Pancreas (tissue), 10 donors: ENCODE data around the gene PRKD1. TPM values are rescaled to one million over a fixed set of nuclear protein-coding genes. Genes with fewer than 3 reads are reported as not detected.

Experiments
- ATAC-seq, 4 donors: fragments of 200-7000 bp; cut with Tn5 transposase; one replicate each; pipeline versions ENCODE4 v1.8.0 to v1.9.1; 2020; ENCODE audit warnings: mild to moderate bottlenecking in 4 of 4, moderate library complexity in 4 of 4
- DNase-seq, 6 donors: peaks; one replicate each; pipeline ENCODE4 v3.0.0-alpha.2; 2020
- FAIRE-seq: peaks from 2 replicates; lab custom pipeline; 2012; peaks lifted over from hg19 to GRCh38; lab: Jason Lieb, UNC
- H3K27ac ChIP-seq, 4 donors: fragments of 200-600 bp; sonication (generic); 1 replicate in 3 of 4; 2 replicates in 1 of 4; pipeline versions ENCODE4 v1.5.0 to v1.8.0; 2020
- H3K27me3 ChIP-seq, 4 donors: fragments of 200-600 bp; one replicate each; pipeline ENCODE4 v1.8.0; 2021
- H3K36me3 ChIP-seq, 3 donors: fragments of 200-600 bp; sonication (generic) in 1 of 3; one replicate each; pipeline versions ENCODE4 v1.5.0 to v1.8.0; 2020 to 2021
- H3K4me1 ChIP-seq, 3 donors: fragments of 200-600 bp; one replicate each; pipeline ENCODE4 v1.8.0; 2021
- H3K4me3 ChIP-seq, 4 donors: fragments of 200-600 bp; sonication (generic) in 2 of 4; one replicate each; pipeline versions ENCODE4 v1.5.0 to v1.8.0; 2020 to 2021
- H3K9me3 ChIP-seq, 4 donors: fragments of 200-600 bp; one replicate each; pipeline ENCODE4 v1.8.0; 2021
- WGBS, 2 donors: extraction: QIAGEN DNeasy Blood & Tissue Kit; methylation state at CpG; one replicate each; pipeline ENCODE4 v1.1.7; 2013; 5-methylcytosine and 5-hydroxymethylcytosine counted together
- intact Hi-C, 3 donors: fragments of 100-400 bp; cut with DNase I; formaldehyde crosslinking; loops; one replicate each; pipeline versions ENCODE4 v1.11.1 to v1.14.2; 2022
- polyA plus RNA-seq, 2 donors: library from polyadenylated mRNA; stranded (reverse); fragments of 200-250 nt; gene quantifications; one replicate each; pipeline ENCODE4 v1.2.3, GENCODE V29; 2013
- total RNA-seq, 6 donors: library from RNA; stranded (reverse); fragmentation: NEBNext Ultra II Directional in 4 of 6; extraction: Animal tissue kit (Norgen Biotek cat#: 25700) in 4 of 6; gene quantifications; one replicate each; pipeline versions ENCODE4 v1.2.1 to v1.2.4, GENCODE V29; 2021 to 2023
- TF ChIP-seq, protein P1 (sequence below), 4 donors: fragments of 200-600 bp; sonication (generic) in 3 of 4; IDR thresholded peaks; one replicate each; pipeline versions ENCODE4 v1.5.0 to v1.8.0; 2021; ENCODE audit warnings: antibody characterized with exemption in 4 of 4
- donor health status: healthy with polysubstance abuse.
- donor health status: DM: no; HTN: no; CAD: no; lungs with moderate emphysema.
- donor health status: DM: no; HTN: no; CAD: no.
- donor health status: control.
- donor health status: control.
- donor health status: Bipolar disorder and iron deficiency.
- donor health status: DM: yes; HTN: yes; CAD: no.
- donor health status: DM: no; HTN: no; CAD: no.
- donor health status: DM: no; HTN: no; CAD: no.
- donor health status: DM: yes; HTN: yes; CAD: no.

Gene PRKD1
- total and polyA plus RNA-seq, 8 donors = 3.1 to 13.2 (median 4.2) TPM

GRCh38 chr14:29906256-29906870 is 21.3 kb downstream of the PRKD1 start:
- peak overlapping the region; percentile 19 to 78 (median 44) for H3K27ac ChIP-seq
- H3K4me3 ChIP-seq = no peak overlapping the region
- H3K9me3 ChIP-seq = no peaks in the 10 kb centered on the region
- ATAC-seq (peak; percentile 87 to 95 (median 92)), FAIRE-seq (no peak), DNase-seq (peak in 4 of 6 donors; percentile 25 to 71 (median 45))
- H3K27me3 ChIP-seq = no peaks in the 10 kb centered on the region
- H3K4me1 ChIP-seq = peaks cover 9 to 23% (median 15%) of the 10 kb centered on the region in 3 donors
- no peaks in the 10 kb centered on the region for H3K36me3 ChIP-seq
- intact Hi-C loops = no loop called here
- WGBS, 2 donors = 31 to 34% methylated on average over 3 of the region's 3 CpGs
- TF ChIP-seq, protein P1, sequence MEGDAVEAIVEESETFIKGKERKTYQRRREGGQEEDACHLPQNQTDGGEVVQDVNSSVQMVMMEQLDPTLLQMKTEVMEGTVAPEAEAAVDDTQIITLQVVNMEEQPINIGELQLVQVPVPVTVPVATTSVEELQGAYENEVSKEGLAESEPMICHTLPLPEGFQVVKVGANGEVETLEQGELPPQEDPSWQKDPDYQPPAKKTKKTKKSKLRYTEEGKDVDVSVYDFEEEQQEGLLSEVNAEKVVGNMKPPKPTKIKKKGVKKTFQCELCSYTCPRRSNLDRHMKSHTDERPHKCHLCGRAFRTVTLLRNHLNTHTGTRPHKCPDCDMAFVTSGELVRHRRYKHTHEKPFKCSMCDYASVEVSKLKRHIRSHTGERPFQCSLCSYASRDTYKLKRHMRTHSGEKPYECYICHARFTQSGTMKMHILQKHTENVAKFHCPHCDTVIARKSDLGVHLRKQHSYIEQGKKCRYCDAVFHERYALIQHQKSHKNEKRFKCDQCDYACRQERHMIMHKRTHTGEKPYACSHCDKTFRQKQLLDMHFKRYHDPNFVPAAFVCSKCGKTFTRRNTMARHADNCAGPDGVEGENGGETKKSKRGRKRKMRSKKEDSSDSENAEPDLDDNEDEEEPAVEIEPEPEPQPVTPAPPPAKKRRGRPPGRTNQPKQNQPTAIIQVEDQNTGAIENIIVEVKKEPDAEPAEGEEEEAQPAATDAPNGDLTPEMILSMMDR (IDR thresholded peaks at IDR 0.05) = no peak

DNA sequence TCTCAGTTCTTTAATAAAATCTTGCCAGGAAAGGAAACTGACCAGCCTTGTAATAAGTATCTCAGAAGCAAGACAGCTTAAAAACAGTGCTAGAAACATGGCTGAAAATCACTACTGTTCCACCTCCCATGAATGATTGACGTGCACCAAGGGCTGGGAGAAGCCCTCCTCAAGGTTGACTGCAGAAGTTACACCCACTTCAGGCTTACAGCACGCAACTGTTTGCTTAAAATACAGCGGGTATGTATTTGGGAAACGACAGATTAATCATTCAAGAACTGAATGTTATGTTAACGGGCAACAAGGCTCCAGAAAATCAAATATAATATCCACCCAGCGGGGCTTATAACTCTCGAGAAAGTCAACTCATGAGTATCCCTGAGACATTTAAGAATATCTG is 22.1 kb downstream of the PRKD1 start:
- peak overlapping the region in 2 of 4 donors; percentile 64 to 78 for H3K27ac ChIP-seq
- TF ChIP-seq, protein P1 (IDR thresholded peaks at IDR 0.05) = no peak
- H3K9me3 ChIP-seq = no peaks in the 10 kb centered on the region
- no peak overlapping the region for H3K4me3 ChIP-seq
- DNase-seq (no peak), ATAC-seq (peak; percentile 51 to 79 (median 68)), FAIRE-seq (no peak)
- intact Hi-C loops = no loop called here
- no peaks in the 10 kb centered on the region for H3K27me3 ChIP-seq
- H3K36me3 ChIP-seq = no peaks in the 10 kb centered on the region
- H3K4me1 ChIP-seq = peaks cover 9 to 23% (median 15%) of the 10 kb centered on the region in 3 donors
- 40 to 46% methylated on average over 7 of the region's 7 CpGs for WGBS, 2 donors

DNA sequence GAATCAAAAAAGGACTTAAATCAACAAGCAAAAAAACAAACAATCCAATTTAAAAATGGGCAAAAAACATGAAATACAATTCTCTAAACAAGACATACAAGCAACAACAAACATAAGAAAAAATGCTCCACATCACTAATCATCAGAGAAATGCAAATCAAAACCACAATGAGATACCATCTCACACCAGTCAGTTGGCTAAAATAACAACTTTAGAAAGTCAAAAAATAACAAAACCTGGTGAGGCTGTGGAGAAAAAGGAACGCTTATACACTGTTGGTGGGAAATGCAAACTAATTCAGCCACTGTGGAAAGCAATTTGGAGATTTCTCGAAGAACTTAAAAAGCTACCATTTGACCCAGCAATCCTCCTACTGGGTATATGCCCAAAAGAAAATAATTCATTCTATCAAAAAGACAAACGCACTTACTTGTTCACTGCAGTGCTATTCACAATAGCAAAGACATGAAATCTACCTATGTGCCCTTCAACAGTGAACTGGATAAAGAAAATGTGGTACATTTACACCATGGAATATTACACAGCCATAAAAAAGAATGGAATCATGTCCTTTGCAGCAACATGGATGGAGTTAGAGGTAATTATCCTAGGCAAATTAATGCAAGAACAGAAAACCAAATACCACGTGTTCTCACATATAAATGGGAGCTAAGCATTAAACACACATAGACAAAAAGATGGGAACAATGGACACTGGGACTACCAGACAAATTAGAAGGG is 26.9 kb downstream of the PRKD1 start:
- no peaks in the 10 kb centered on the region for H3K36me3 ChIP-seq
- no peaks in the 10 kb centered on the region for H3K9me3 ChIP-seq
- no peak overlapping the region for H3K4me3 ChIP-seq
- H3K4me1 ChIP-seq = peaks cover 2 to 17% (median 8%) of the 10 kb centered on the region in 3 donors
- intact Hi-C loops = no loop called here
- DNase-seq (no peak), FAIRE-seq (no peak), ATAC-seq (no peak)
- TF ChIP-seq, protein P1 (IDR thresholded peaks at IDR 0.05) = no peak
- WGBS, 2 donors = 93 to 97% methylated on average over 4 of the region's 4 CpGs
- no peak overlapping the region for H3K27ac ChIP-seq
- no peaks in the 10 kb centered on the region for H3K27me3 ChIP-seq

DNA sequence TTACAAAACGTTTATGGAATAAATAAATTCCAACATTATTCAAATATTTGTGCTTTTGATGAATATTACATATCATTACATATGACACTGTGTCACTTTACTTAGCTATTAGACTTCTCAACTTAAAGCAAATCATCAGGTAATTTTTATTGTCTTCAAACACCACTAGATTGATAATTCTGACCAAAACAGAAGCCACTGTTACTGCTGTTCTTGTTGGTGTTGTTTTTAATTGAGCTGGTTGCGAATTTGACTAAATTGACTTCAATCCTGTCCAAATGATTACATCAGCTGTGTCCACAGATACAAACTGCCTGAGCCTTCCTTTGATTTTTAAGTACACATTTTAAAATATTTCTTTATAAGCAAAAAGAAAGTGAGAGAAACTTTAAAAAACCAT is 29.2 kb downstream of the PRKD1 start:
- whole genome bisulfite sequencing, 2 donors = 49 to 61% methylated on average over 2 of the region's 2 CpGs
- no peak for FAIRE-seq

More for the DNA sequence above, 29.2 kb downstream of the PRKD1 start:
- H3K4me3 ChIP-seq = no peak overlapping the region
- ATAC-seq (no peak), DNase-seq (no peak)
- H3K9me3 ChIP-seq = no peaks in the 10 kb centered on the region
- no peak overlapping the region for H3K27ac ChIP-seq
- intact Hi-C loops = no loop called here
- H3K36me3 ChIP-seq = no peaks in the 10 kb centered on the region
- TF ChIP-seq, protein P1 (IDR thresholded peaks at IDR 0.05) = no peak
- peaks cover 6 to 20% (median 6%) of the 10 kb centered on the region in 3 donors for H3K4me1 ChIP-seq
- H3K27me3 ChIP-seq = no peaks in the 10 kb centered on the region
